Gastrocnemius medialis (tissue), 4 donors: ENCODE results near the gene ST6GALNAC3. TPM values are rescaled to one million over a fixed set of nuclear protein-coding genes. Genes with fewer than 3 reads are reported as not detected.

Source experiments
- ATAC-seq, 2 donors: fragments of 150-250 bp; one replicate each; pipeline ENCODE4 v1.9.1; 2016
- DNase-seq, 2 donors: peaks; one replicate each; pipeline ENCODE4 v3.0.0-alpha.2; 2019
- H3K27ac ChIP-seq, 4 donors: fragments of 200-600 bp; sonication (generic); 1 replicate in 1 of 4; 2 replicates in 3 of 4; pipeline ENCODE4 v1.5.1; 2016 to 2018; ENCODE audit warnings: mild to moderate bottlenecking in 2 of 4, moderate library complexity in 1 of 4
- H3K27me3 ChIP-seq, 3 donors: fragments of 200-600 bp; sonication (generic) in 2 of 3; 1 replicate in 1 of 3; 2 replicates in 2 of 3; pipeline versions ENCODE4 v1.5.1 to v1.6.0; 2016 to 2019; ENCODE audit warnings: mild to moderate bottlenecking in 1 of 3, moderate library complexity in 1 of 3
- H3K36me3 ChIP-seq, 2 donors: fragments of 200-600 bp; sonication (generic) in 1 of 2; one replicate each; pipeline ENCODE4 v1.5.1; 2017 to 2018
- H3K4me1 ChIP-seq, 2 donors: fragments of 200-600 bp; sonication (generic) in 1 of 2; one replicate each; pipeline ENCODE4 v1.5.1; 2016 to 2017; ENCODE audit warnings: mild to moderate bottlenecking in 2 of 2
- H3K4me3 ChIP-seq, 4 donors: fragments of 200-600 bp; sonication (generic) in 3 of 4; 1 replicate in 1 of 4; 2 replicates in 3 of 4; pipeline ENCODE4 v1.5.1; 2016 to 2019; ENCODE audit warnings: mild to moderate bottlenecking in 2 of 4
- H3K9me3 ChIP-seq, 3 donors: fragments of 200-600 bp; sonication (generic) in 2 of 3; 1 replicate in 1 of 3; 2 replicates in 2 of 3; pipeline ENCODE4 v1.5.1; 2016 to 2019
- CTCF ChIP-seq, 5 experiments: fragments of 450-650 bp in 3 of 5; fragments of 200-600 bp in 2 of 5; sonication (generic) in 2 of 5; IDR thresholded peaks in 4 of 5; conservative IDR thresholded peaks in 1 of 5; 1 replicate in 4 of 5; 2 replicates in 1 of 5; pipeline ENCODE4 v1.5.1; 2016 to 2019; ENCODE audit warnings: antibody characterized with exemption in 5 of 5, mild to moderate bottlenecking in 3 of 5, moderate library complexity in 3 of 5
- POLR2A ChIP-seq, 2 donors: fragments of 450-650 bp; IDR thresholded peaks; one replicate each; pipeline ENCODE4 v1.6.1; 2017; ENCODE audit warnings: antibody characterized with exemption in 2 of 2, mild to moderate bottlenecking in 2 of 2, moderate library complexity in 2 of 2
- in situ Hi-C, 4 donors: fragments of 200-750 bp; cut with MboI; loops; one replicate each; pipeline versions ENCODE4 v1.15.0 to v1.8.0; 2017; ENCODE audit warnings: low sequenced_read_pairs in 4 of 4
- intact Hi-C: fragments of 100-400 bp; cut with DNase I; formaldehyde crosslinking; loops from one replicate; pipeline ENCODE4 v1.15.1; 2023; ENCODE audit warnings: low total_unique reads
- total RNA-seq, 4 donors: library from RNA; depleted of rRNA; stranded (reverse); fragments of >200 nt; gene quantifications; one replicate each; pipeline versions ENCODE4 v1.1.0 to v1.2.3, GENCODE V29; 2016

ST6GALNAC3 gene
- total RNA-seq, 4 donors from 2014 or later = 1.7 to 3.9 (median 2.8) TPM

DNA sequence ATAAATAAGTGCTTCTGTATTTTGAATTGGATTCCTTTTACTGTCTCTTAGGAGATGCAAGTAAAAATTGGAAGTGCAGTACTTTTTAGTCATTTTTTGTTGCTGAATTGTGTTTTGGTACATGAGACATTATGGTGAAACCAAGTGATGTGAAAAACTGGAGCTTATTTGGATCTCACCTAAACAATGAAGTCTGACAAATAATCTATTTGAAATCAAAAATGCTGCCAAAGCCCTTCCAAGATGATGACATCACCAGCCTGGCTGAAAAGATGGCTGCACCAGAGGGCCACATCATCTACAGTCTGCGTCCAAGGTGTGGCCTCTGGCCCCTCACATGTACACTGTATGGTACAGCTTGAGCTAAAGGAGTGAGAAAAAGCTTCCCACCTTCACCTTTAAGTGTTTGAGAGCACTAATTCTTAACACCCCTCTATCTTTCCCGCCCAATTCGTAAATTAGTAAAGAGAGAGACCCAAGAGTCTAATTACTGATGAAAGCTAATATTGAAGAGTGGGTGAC is 600.2 kb downstream of the ST6GALNAC3 start:
- DNase-seq = no peak
- in situ Hi-C loops (no loop called here), intact Hi-C loops (no loop called here)
- no peak overlapping the region for H3K4me3 ChIP-seq
- no peaks in the 10 kb centered on the region for H3K36me3 ChIP-seq
- no peak for ATAC-seq
- no peaks in the 10 kb centered on the region for H3K9me3 ChIP-seq
- H3K27ac ChIP-seq = no peak overlapping the region
- H3K27me3 ChIP-seq = no peaks in the 10 kb centered on the region
- TF ChIP-seq CTCF (IDR thresholded peaks at IDR 0.05 in 4 of 5, conservative IDR thresholded peaks at IDR 0.05 in 1 of 5) (no peak), POLR2A (IDR thresholded peaks at IDR 0.05) (no peak)
- no peaks in the 10 kb centered on the region for H3K4me1 ChIP-seq

- Histone ChIP-seq H3K9me3 (no peaks in the 10 kb centered on the region), H3K27ac (no peak overlapping the region), H3K36me3 (no peaks in the 10 kb centered on the region), H3K4me3 (no peak overlapping the region), H3K4me1 (no peaks in the 10 kb centered on the region), H3K27me3 (no peaks in the 10 kb centered on the region)
- in situ Hi-C loops = no loop called here
- intact Hi-C loops = no loop called here
- DNase-seq = no peak
- ATAC-seq = no peak
- no peak for TF ChIP-seq CTCF (IDR thresholded peaks at IDR 0.05 in 4 of 5, conservative IDR thresholded peaks at IDR 0.05 in 1 of 5)
- no peak for TF ChIP-seq POLR2A (IDR thresholded peaks at IDR 0.05)
Observed at GRCh38 chr1:76677416-76678405, 603.2 kb downstream of the ST6GALNAC3 start.

DNA sequence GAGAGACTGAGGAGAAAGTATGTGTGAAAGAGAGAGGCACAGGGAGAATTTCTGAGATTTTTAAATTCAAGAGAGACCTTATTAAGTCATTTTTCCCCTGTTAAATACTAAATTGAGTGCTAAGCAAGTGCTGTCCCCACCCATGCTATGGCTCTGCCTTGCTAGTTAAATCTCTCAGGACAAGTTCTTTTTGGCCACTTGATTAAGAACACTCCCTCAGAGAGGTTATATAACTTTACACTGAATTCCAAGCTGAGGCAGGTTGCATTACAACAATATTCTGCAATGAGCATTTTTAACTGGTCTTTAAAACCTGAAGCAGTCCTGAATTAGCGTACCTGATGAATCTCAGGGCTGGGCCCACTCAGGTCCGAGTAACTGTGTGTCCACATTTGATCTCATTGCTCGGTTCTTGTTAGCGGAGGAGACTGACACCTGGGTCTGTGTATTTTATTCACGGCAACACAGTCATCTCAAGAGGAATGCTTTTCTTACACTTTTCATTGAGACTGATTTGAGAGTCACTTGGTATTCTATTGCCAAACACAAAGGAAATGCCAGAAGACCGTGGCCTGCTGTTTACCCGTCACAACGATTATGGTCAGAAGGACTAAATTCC is 605.1 kb downstream of the ST6GALNAC3 start:
- in situ Hi-C loops = no loop called here
- ATAC-seq = no peak
- no peaks in the 10 kb centered on the region for H3K27me3 ChIP-seq
- no peak for DNase-seq
- H3K27ac ChIP-seq = no peak overlapping the region
- H3K36me3 ChIP-seq = no peaks in the 10 kb centered on the region
- H3K9me3 ChIP-seq = no peaks in the 10 kb centered on the region
- intact Hi-C loops = no loop called here
- H3K4me3 ChIP-seq = no peak overlapping the region
- H3K4me1 ChIP-seq = no peaks in the 10 kb centered on the region
- no peak for TF ChIP-seq POLR2A (IDR thresholded peaks at IDR 0.05)
- no peak for TF ChIP-seq CTCF (IDR thresholded peaks at IDR 0.05 in 4 of 5, conservative IDR thresholded peaks at IDR 0.05 in 1 of 5)

DNA sequence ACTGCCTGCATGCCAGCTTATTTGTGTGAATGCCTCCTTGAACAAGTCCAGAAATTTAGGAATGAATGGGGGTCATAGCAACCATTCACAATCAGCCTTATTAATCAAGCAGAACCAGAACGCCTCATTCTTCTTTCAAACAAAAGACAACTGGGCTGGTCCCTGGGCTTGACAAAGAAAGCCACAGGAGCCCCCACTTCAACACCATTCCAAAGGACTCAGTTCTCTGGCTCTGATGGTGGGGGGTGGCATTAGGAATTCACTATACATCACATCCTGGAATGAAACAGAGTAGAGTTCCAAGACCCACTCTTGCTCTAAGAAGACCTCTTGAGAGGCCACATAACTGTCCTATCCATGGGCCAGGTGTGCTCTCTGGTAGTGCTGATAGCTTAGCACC is 606.1 kb downstream of the ST6GALNAC3 start:
- Histone ChIP-seq H3K9me3 (no peaks in the 10 kb centered on the region), H3K4me3 (no peak overlapping the region), H3K4me1 (no peaks in the 10 kb centered on the region), H3K27ac (no peak overlapping the region), H3K36me3 (no peaks in the 10 kb centered on the region), H3K27me3 (no peaks in the 10 kb centered on the region)
- TF ChIP-seq POLR2A (IDR thresholded peaks at IDR 0.05) (no peak), CTCF (IDR thresholded peaks at IDR 0.05 in 4 of 5, conservative IDR thresholded peaks at IDR 0.05 in 1 of 5) (no peak)
- ATAC-seq (no peak), DNase-seq (no peak)
- in situ Hi-C loops = no loop called here
- intact Hi-C loops = no loop called here
